Mesenchymal stem cell (in vitro differentiated cells and primary cell): Measurements from ENCODE around the gene ME1.
A peak's percentile ranks its signal among the peaks of the same experiment; 100 is the strongest.

Experiments used
- DNase-seq: peaks from one replicate; pipeline ENCODE4 v3.0.0-alpha.2; 2013
- H2AFZ ChIP-seq: one replicate; pipeline ENCODE4 v1.6.1; 2013; ENCODE audit warnings: low read depth, mild to moderate bottlenecking, control low read depth, inconsistent platforms, low read length, moderate library complexity
- H2AK5ac ChIP-seq: 2 replicates; pipeline ENCODE4 v1.6.1; 2013; ENCODE audit warnings: low read length, moderate library complexity, mild to moderate bottlenecking, inconsistent platforms; ENCODE audit not compliant: severe bottlenecking
- H2BK120ac ChIP-seq: one replicate; pipeline ENCODE4 v1.6.1; 2013; ENCODE audit warnings: low read depth, mild to moderate bottlenecking, inconsistent platforms, low read length, moderate library complexity
- H2BK12ac ChIP-seq, 2 experiments: one replicate each; pipeline ENCODE4 v1.6.1; 2013; ENCODE audit warnings: inconsistent platforms in 2 of 2, low read length in 2 of 2, mild to moderate bottlenecking in 2 of 2, moderate library complexity in 2 of 2, control low read depth in 1 of 2
- H2BK15ac ChIP-seq: one replicate; pipeline ENCODE4 v1.6.1; 2013; ENCODE audit warnings: mild to moderate bottlenecking, low read depth, inconsistent platforms; ENCODE audit not compliant: poor library complexity, severe bottlenecking
- H2BK5ac ChIP-seq: 2 replicates; pipeline ENCODE4 v1.6.1; 2013; ENCODE audit warnings: low read depth, mild to moderate bottlenecking, low read length, control low read depth, inconsistent platforms; ENCODE audit not compliant: poor library complexity, severe bottlenecking
- H3K14ac ChIP-seq, 2 experiments: one replicate each; pipeline ENCODE4 v1.6.1; 2013; ENCODE audit warnings: inconsistent platforms in 2 of 2, low read length in 2 of 2, control low read depth in 1 of 2, mild to moderate bottlenecking in 1 of 2, moderate library complexity in 1 of 2
- H3K18ac ChIP-seq, 2 experiments: one replicate each; pipeline ENCODE4 v1.6.1; 2013; ENCODE audit warnings: inconsistent platforms in 2 of 2, low read length in 2 of 2, control low read depth in 1 of 2, low read depth in 1 of 2, mild to moderate bottlenecking in 1 of 2
- H3K23ac ChIP-seq, 2 experiments: one replicate each; pipeline ENCODE4 v1.6.1; 2013; ENCODE audit warnings: inconsistent platforms in 2 of 2, low read length in 2 of 2, mild to moderate bottlenecking in 2 of 2, moderate library complexity in 2 of 2, control low read depth in 1 of 2
- H3K27ac ChIP-seq: 2 replicates; pipeline ENCODE4 v1.5.1; 2013; ENCODE audit warnings: mild to moderate bottlenecking, moderate library complexity, low read length, control low read depth, inconsistent platforms; ENCODE audit not compliant: poor library complexity, severe bottlenecking
- H3K27me3 ChIP-seq, 2 experiments: 2 replicates each; pipeline versions ENCODE4 v1.6.1 to v1.7.0; 2013; ENCODE audit warnings: low read length in 2 of 2, mild to moderate bottlenecking in 2 of 2, moderate library complexity in 2 of 2, control low read depth in 1 of 2, inconsistent platforms in 1 of 2; ENCODE audit not compliant: control insufficient read depth in 1 of 2, insufficient read depth in 1 of 2
- H3K36me3 ChIP-seq, 2 experiments: 2 replicates each; pipeline versions ENCODE4 v1.6.1 to v1.7.0; 2013; ENCODE audit warnings: low read length in 2 of 2, control low read depth in 1 of 2, inconsistent platforms in 1 of 2, low read depth in 1 of 2, mild to moderate bottlenecking in 1 of 2; ENCODE audit not compliant: insufficient read depth in 2 of 2, control insufficient read depth in 1 of 2
- H3K4ac ChIP-seq, 2 experiments: one replicate each; pipeline ENCODE4 v1.6.1; 2013; ENCODE audit warnings: inconsistent platforms in 2 of 2, low read length in 2 of 2, mild to moderate bottlenecking in 2 of 2, moderate library complexity in 2 of 2, control low read depth in 1 of 2, low read depth in 1 of 2
- H3K4me1 ChIP-seq: 2 replicates; pipeline ENCODE4 v1.6.1; 2013; ENCODE audit warnings: low read depth, low read length, control low read depth; ENCODE audit not compliant: control insufficient read depth, insufficient read depth
- H3K4me2 ChIP-seq: 2 replicates; pipeline ENCODE4 v1.6.1; 2013; ENCODE audit warnings: low read length, mild to moderate bottlenecking, inconsistent platforms; ENCODE audit not compliant: poor library complexity, severe bottlenecking
- H3K4me3 ChIP-seq, 2 experiments: 2 replicates each; pipeline versions ENCODE4 v1.5.1 to v1.7.0; 2013; ENCODE audit warnings: low read length in 2 of 2, mild to moderate bottlenecking in 2 of 2, control low read depth in 1 of 2, low read depth in 1 of 2; ENCODE audit not compliant: insufficient read depth in 1 of 2
- H3K79me1 ChIP-seq: replicated peaks from 2 replicates; pipeline ENCODE4 v1.6.1; 2013; ENCODE audit warnings: mild to moderate bottlenecking, control low read depth, low read length, inconsistent platforms; ENCODE audit not compliant: poor library complexity, severe bottlenecking
- H3K9ac ChIP-seq: 2 replicates; pipeline ENCODE4 v1.7.0; 2013; ENCODE audit warnings: mild to moderate bottlenecking, low read length, moderate library complexity
- H3K9me3 ChIP-seq: 2 replicates; pipeline ENCODE4 v1.7.0; 2013; ENCODE audit warnings: mild to moderate bottlenecking, low read length; ENCODE audit not compliant: control insufficient read depth
- H4K8ac ChIP-seq: one replicate; pipeline ENCODE4 v1.6.1; 2013; ENCODE audit warnings: inconsistent platforms, mild to moderate bottlenecking, low read length, moderate library complexity
- H4K91ac ChIP-seq: one replicate; pipeline ENCODE4 v1.6.1; 2013; ENCODE audit warnings: mild to moderate bottlenecking, low read length, inconsistent platforms
- WGBS: methylation state at CpG from one replicate; pipeline ENCODE4 v1.1.7; 2013; ENCODE audit warnings: mixed read lengths; 5-methylcytosine and 5-hydroxymethylcytosine counted together

The ME1 gene

GRCh38 chr6:83202031-83202430, 228.8 kb downstream of the ME1 start:
- H3K9ac ChIP-seq = no peak overlapping the region
- H2BK15ac ChIP-seq = no peak overlapping the region
- H3K27ac ChIP-seq = no peak overlapping the region
- H3K14ac ChIP-seq = no peak overlapping the region
- no peak overlapping the region for H2AK5ac ChIP-seq
- DNase-seq = no peak
- H3K9me3 ChIP-seq = no peaks in the 10 kb centered on the region
- peaks cover 3% of the 10 kb centered on the region for H3K4me1 ChIP-seq
- no peak overlapping the region for H2BK120ac ChIP-seq
- no peak overlapping the region for H2AFZ ChIP-seq
- H3K27me3 ChIP-seq = no peaks in the 10 kb centered on the region
- no peak overlapping the region for H2BK5ac ChIP-seq
- no peak overlapping the region for H3K23ac ChIP-seq
- no peak overlapping the region for H2BK12ac ChIP-seq
- peaks cover 4% of the 10 kb centered on the region for H3K79me1 ChIP-seq
- H4K91ac ChIP-seq = no peak overlapping the region
- WGBS = 83% methylated on average over 2 of the region's 4 CpGs
- H3K18ac ChIP-seq = no peak overlapping the region
- H3K4me2 ChIP-seq = no peak overlapping the region
- H3K4me3 ChIP-seq = no peak overlapping the region
- H3K36me3 ChIP-seq = peaks cover 8 to 10% of the 10 kb centered on the region in 2 experiments
- no peak overlapping the region for H3K4ac ChIP-seq
- no peak overlapping the region for H4K8ac ChIP-seq

GRCh38 chr6:83199863-83200225, 231.0 kb downstream of the ME1 start:
- no peak overlapping the region for H3K14ac ChIP-seq
- H4K8ac ChIP-seq = no peak overlapping the region
- H3K9me3 ChIP-seq = no peaks in the 10 kb centered on the region
- H2BK120ac ChIP-seq = no peak overlapping the region
- H3K23ac ChIP-seq = no peak overlapping the region
- H3K18ac ChIP-seq = no peak overlapping the region
- no peak overlapping the region for H3K4me3 ChIP-seq
- H2BK5ac ChIP-seq = no peak overlapping the region
- H4K91ac ChIP-seq = no peak overlapping the region
- H2BK12ac ChIP-seq = no peak overlapping the region
- peak; percentile 52 for DNase-seq
- 100% methylated on average over 2 of the region's 2 CpGs for WGBS
- H3K36me3 ChIP-seq = peaks cover 8 to 27% of the 10 kb centered on the region in 2 experiments
- H3K27me3 ChIP-seq = no peaks in the 10 kb centered on the region
- H2AFZ ChIP-seq = no peak overlapping the region
- no peak overlapping the region for H3K27ac ChIP-seq
- no peak overlapping the region for H3K9ac ChIP-seq
- no peak overlapping the region for H2AK5ac ChIP-seq
- H2BK15ac ChIP-seq = no peak overlapping the region
- H3K4ac ChIP-seq = no peak overlapping the region
- peaks cover 5% of the 10 kb centered on the region for H3K79me1 ChIP-seq
- peaks cover 3% of the 10 kb centered on the region for H3K4me1 ChIP-seq
- no peak overlapping the region for H3K4me2 ChIP-seq

GRCh38 chr6:83199173-83199862, 231.5 kb downstream of the ME1 start:
- no peak for DNase-seq
- 100% methylated on average over 4 of the region's 5 CpGs for WGBS
- Histone ChIP-seq H3K4me3 (no peak overlapping the region), H3K4ac (no peak overlapping the region), H2AFZ (no peak overlapping the region), H3K14ac (no peak overlapping the region), H3K23ac (no peak overlapping the region), H4K8ac (no peak overlapping the region), H3K18ac (no peak overlapping the region), H3K9ac (no peak overlapping the region), H2BK120ac (no peak overlapping the region), H3K27ac (peak overlapping the region; percentile 57), H3K4me2 (no peak overlapping the region), H2AK5ac (peak overlapping the region; percentile 34), H3K4me1 (peaks cover 3% of the 10 kb centered on the region), H2BK15ac (no peak overlapping the region), H3K36me3 (peaks cover 8 to 27% of the 10 kb centered on the region in 2 experiments), H2BK5ac (no peak overlapping the region), H4K91ac (no peak overlapping the region), H2BK12ac (no peak overlapping the region), H3K9me3 (no peaks in the 10 kb centered on the region), H3K79me1 (peaks cover 6% of the 10 kb centered on the region), H3K27me3 (no peaks in the 10 kb centered on the region)

- no peaks in the 10 kb centered on the region for H3K9me3 ChIP-seq
These were observed 232.2 kb downstream of the ME1 start for GRCh38 chr6:83198486-83199172.

More at GRCh38 chr6:83198486-83199172, 232.2 kb downstream of the ME1 start:
- no peak overlapping the region for H3K23ac ChIP-seq
- no peak overlapping the region for H3K4me2 ChIP-seq
- H2AFZ ChIP-seq = no peak overlapping the region
- H3K79me1 ChIP-seq = peaks cover 9% of the 10 kb centered on the region
- H3K27me3 ChIP-seq = no peaks in the 10 kb centered on the region
- H3K36me3 ChIP-seq = peaks cover 7 to 27% of the 10 kb centered on the region in 2 experiments
- no peak overlapping the region for H3K4me3 ChIP-seq
- H2BK15ac ChIP-seq = no peak overlapping the region
- WGBS = 100% methylated on average over 2 of the region's 4 CpGs
- H3K14ac ChIP-seq = no peak overlapping the region
- H3K4ac ChIP-seq = no peak overlapping the region
- H3K4me1 ChIP-seq = peaks cover 5% of the 10 kb centered on the region
- H2AK5ac ChIP-seq = no peak overlapping the region
- H2BK120ac ChIP-seq = no peak overlapping the region
- no peak overlapping the region for H4K91ac ChIP-seq
- H2BK5ac ChIP-seq = no peak overlapping the region
- peak overlapping the region; percentile 57 for H3K27ac ChIP-seq
- no peak overlapping the region for H3K9ac ChIP-seq
- no peak overlapping the region for H3K18ac ChIP-seq
- H2BK12ac ChIP-seq = no peak overlapping the region
- H4K8ac ChIP-seq = no peak overlapping the region
- no peak for DNase-seq
